MCF 10A (cell line): ENCODE results near the gene LRMDA. TPM values are rescaled to one million over a fixed set of nuclear protein-coding genes. Genes with fewer than 3 reads are reported as not detected.

Source experiments
- BruUV-seq: library from RNA; stranded (reverse); fragments of 400-500 nt; replicated peaks from 2 replicates; lab custom pipeline; 2021; lab: Mats Ljungman, UMichigan
- CTCF ChIA-PET: fragments of 300-600 bp; sonication (Branson Sonifier 250); formaldehyde crosslinking; extraction: SDS; loops from one replicate; lab custom pipeline; 2021; ENCODE audit warnings: antibody characterized with exemption, inconsistent platforms; lab: Yijun Ruan, JAX
- POLR2A ChIA-PET: fragments of 300-600, 350-650 bp; sonication (Branson Sonifier 250); formaldehyde crosslinking; extraction: SDS; loops from one replicate; lab custom pipeline; 2020; ENCODE audit warnings: antibody characterized with exemption, inconsistent platforms; lab: Yijun Ruan, JAX
- DNase-seq: peaks from one replicate; pipeline ENCODE4 v3.0.0-alpha.2; 2018; ENCODE audit not compliant: unreplicated experiment
- H3K27ac Mint-ChIP-seq: one replicate; pipeline ENCODE4 v1.8.0; 2022; ENCODE audit warnings: mild to moderate bottlenecking, low read depth, mixed read lengths; ENCODE audit not compliant: unreplicated experiment
- H3K27me3 Mint-ChIP-seq: one replicate; pipeline ENCODE4 v1.8.0; 2022; ENCODE audit warnings: mixed read lengths; ENCODE audit not compliant: insufficient read depth, unreplicated experiment
- H3K36me3 Mint-ChIP-seq: one replicate; pipeline ENCODE4 v1.8.0; 2022; ENCODE audit warnings: mild to moderate bottlenecking, moderate library complexity, mixed read lengths; ENCODE audit not compliant: insufficient read depth, unreplicated experiment
- H3K4me1 Mint-ChIP-seq: one replicate; pipeline ENCODE4 v1.8.0; 2022; ENCODE audit warnings: mixed read lengths; ENCODE audit not compliant: insufficient read depth, unreplicated experiment
- H3K4me3 Mint-ChIP-seq: one replicate; pipeline ENCODE4 v1.8.0; 2022; ENCODE audit warnings: mild to moderate bottlenecking, moderate library complexity, mixed read lengths; ENCODE audit not compliant: unreplicated experiment
- H3K9me3 Mint-ChIP-seq: one replicate; pipeline ENCODE4 v1.8.0; 2022; ENCODE audit warnings: mixed read lengths; ENCODE audit not compliant: unreplicated experiment
- intact Hi-C: fragments of 100-400 bp; cut with micrococcal nuclease; formaldehyde crosslinking; loops from 2 replicates; pipeline ENCODE4 v1.14.1; 2022
- total RNA-seq: library from RNA; stranded (reverse); gene quantifications from 2 replicates; pipeline ENCODE4 v1.2.3, GENCODE V29; 2022
- TF ChIP-seq, protein P1 (sequence below): fragments of 200-600 bp; IDR thresholded peaks from one replicate; pipeline ENCODE4 v1.8.0; 2022; ENCODE audit warnings: antibody characterized with exemption, mild to moderate bottlenecking; ENCODE audit not compliant: unreplicated experiment

Gene LRMDA
- total RNA-seq, 1 experiment from 2014 or later: not detected

DNA sequence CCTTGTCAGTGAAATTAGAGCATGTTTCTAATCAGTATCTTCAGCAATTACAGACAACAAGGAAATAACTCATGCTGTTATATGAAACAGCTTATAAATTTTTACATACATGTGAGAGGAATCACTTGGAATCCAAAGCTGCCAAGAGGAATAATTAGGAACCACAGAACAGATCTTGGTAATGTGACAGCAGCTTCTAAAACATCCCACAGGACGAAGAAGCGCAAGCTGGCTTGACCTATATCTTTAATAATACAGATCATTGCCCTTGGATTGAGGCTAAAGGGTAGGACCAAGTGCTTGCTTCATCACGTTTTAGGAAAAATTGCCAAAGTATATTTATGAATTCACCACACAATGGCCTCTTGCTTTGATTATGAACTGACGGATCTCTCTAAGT is 869.8 kb downstream of the LRMDA start:
- TF ChIP-seq, protein P1, sequence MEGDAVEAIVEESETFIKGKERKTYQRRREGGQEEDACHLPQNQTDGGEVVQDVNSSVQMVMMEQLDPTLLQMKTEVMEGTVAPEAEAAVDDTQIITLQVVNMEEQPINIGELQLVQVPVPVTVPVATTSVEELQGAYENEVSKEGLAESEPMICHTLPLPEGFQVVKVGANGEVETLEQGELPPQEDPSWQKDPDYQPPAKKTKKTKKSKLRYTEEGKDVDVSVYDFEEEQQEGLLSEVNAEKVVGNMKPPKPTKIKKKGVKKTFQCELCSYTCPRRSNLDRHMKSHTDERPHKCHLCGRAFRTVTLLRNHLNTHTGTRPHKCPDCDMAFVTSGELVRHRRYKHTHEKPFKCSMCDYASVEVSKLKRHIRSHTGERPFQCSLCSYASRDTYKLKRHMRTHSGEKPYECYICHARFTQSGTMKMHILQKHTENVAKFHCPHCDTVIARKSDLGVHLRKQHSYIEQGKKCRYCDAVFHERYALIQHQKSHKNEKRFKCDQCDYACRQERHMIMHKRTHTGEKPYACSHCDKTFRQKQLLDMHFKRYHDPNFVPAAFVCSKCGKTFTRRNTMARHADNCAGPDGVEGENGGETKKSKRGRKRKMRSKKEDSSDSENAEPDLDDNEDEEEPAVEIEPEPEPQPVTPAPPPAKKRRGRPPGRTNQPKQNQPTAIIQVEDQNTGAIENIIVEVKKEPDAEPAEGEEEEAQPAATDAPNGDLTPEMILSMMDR: no peak
- ChIA-PET CTCF (interaction anchor here (1.0 kb wide), 1 partner anchor 899 kb away, joined by 3 read pairs; no protein-coding TSS in a partner anchor), POLR2A (no interaction called here)
- Mint-ChIP-seq H3K36me3 (no peaks in the 10 kb centered on the region), H3K27ac (no peak overlapping the region), H3K4me3 (no peak overlapping the region), H3K9me3 (no peaks in the 10 kb centered on the region), H3K27me3 (no peaks in the 10 kb centered on the region), H3K4me1 (no peaks in the 10 kb centered on the region)
- intact Hi-C loops: loop anchor here (10.0 kb wide), 1 partner anchor 684 kb away; no protein-coding TSS in a partner anchor
- no TSS peak for BruUV-seq
- no peak for DNase-seq

DNA sequence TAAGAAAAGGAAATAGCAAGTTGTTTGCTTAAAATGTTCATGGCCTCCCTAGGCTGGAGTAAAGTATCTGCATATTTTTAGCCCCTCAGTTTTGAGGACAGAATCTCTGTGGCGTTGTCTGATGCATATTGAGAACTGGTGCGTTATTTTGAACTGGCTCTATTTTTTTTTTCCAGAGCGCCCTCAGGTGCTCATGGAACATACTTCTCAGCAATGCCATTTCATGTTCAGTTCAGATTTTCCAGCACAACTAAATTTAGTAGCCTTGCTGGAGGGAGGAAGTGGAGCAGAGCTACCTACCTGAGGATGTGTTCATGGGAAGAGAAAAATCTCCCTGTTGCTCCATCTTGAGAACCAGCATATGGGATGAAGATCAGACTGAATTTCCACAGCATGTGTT is 870.5 kb downstream of the LRMDA start:
- peak; percentile 3 for DNase-seq
- BruUV-seq: no TSS peak
- Mint-ChIP-seq H3K4me1 (no peaks in the 10 kb centered on the region), H3K9me3 (no peaks in the 10 kb centered on the region), H3K27me3 (no peaks in the 10 kb centered on the region), H3K4me3 (no peak overlapping the region), H3K36me3 (no peaks in the 10 kb centered on the region), H3K27ac (no peak overlapping the region)
- intact Hi-C loops: loop anchor here (2.0 to 10.0 kb wide), 2 partner anchors 265 to 683 kb away; no protein-coding TSS in a partner anchor
- POLR2A ChIA-PET: no interaction called here
- CTCF ChIA-PET: interaction anchor here (1.0 to 3.0 kb wide), 2 partner anchors 11 to 900 kb away, joined by 3 to 12 read pairs; no protein-coding TSS in a partner anchor
- TF ChIP-seq, protein P1: no peak

DNA sequence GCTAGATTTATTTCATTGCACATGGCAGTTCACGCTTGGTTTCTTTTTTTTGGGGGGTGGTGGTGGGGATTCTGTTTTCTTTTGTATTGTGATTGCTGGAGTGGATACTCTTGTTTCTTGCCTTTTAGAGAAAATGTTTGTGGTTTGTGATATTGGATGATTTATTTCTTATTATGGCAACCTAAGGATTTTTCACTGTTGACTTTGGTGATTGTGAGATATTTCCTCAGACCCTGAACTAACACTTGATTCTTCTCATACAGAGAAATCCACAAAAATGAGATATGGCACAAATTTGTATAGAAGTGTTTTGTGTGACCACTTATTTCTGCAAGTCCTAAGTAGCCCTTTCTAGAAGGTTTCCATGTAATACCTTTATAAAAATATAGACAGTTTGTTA is 871.1 kb downstream of the LRMDA start:
- TF ChIP-seq, protein P1: no peak
- ChIA-PET CTCF (interaction anchor here (0.5 to 3.0 kb wide), 6 partner anchors 10 to 809 kb away, joined by 3 to 12 read pairs (median 3); no protein-coding TSS in a partner anchor), POLR2A (interaction anchor here (1.0 kb wide), 1 partner anchor 14 kb away, joined by 4 read pairs; no protein-coding TSS in a partner anchor)
- intact Hi-C loops: loop anchor here (2.0 to 10.0 kb wide), 2 partner anchors 266 to 682 kb away; no protein-coding TSS in a partner anchor
- H3K4me3 Mint-ChIP-seq: no peak overlapping the region
- H3K4me1 Mint-ChIP-seq: no peaks in the 10 kb centered on the region
- no peak for DNase-seq
- no TSS peak for BruUV-seq
- H3K27me3 Mint-ChIP-seq: no peaks in the 10 kb centered on the region
- no peaks in the 10 kb centered on the region for H3K9me3 Mint-ChIP-seq
- H3K36me3 Mint-ChIP-seq: no peaks in the 10 kb centered on the region
- no peak overlapping the region for H3K27ac Mint-ChIP-seq

DNA sequence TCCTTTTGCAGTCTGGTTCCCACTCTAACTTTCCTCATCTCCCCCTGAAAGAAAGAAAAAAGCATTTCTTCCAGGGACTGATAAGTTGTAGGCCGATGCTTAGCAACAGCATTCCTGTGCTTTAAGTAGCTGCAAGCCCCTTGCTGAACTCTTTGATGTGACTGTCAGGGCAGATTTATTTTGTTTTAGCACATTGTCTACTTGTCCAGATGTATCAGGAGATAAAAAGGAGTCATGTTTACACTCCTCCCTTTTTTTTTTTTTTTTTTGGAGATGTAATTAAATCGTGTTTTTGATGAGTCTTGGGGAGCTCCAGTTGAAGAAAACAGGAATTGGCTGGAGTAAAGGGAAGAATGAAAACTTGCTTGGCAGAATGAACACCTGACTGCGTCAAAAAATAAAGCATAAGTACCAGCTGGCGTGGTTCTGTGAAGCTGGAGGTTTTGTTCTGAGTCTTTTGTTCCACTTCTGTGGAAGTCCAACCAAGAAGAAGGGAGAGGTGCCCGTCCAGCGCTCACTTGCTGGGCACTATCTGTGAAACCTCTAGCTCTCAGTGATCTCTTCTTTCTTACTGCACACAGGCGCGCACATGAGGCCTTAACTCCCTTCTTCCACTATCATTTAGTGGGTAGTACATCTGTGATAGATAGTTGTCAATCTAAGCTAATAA is 871.7 kb downstream of the LRMDA start:
- Mint-ChIP-seq H3K27ac (no peak overlapping the region), H3K27me3 (no peaks in the 10 kb centered on the region), H3K36me3 (no peaks in the 10 kb centered on the region), H3K4me1 (no peaks in the 10 kb centered on the region), H3K4me3 (no peak overlapping the region), H3K9me3 (no peaks in the 10 kb centered on the region)
- no peak for DNase-seq
- POLR2A ChIA-PET: interaction anchor here (0.6 to 1.0 kb wide), 2 partner anchors 15 to 784 kb away, joined by 3 to 4 read pairs; no protein-coding TSS in a partner anchor
- intact Hi-C loops: loop anchor here (1.0 to 10.0 kb wide), 4 partner anchors 200 to 903 kb away; no protein-coding TSS in a partner anchor
- TF ChIP-seq, protein P1: no peak
- no TSS peak for BruUV-seq
- CTCF ChIA-PET: interaction anchor here (0.5 to 3.0 kb wide), 18 partner anchors 8 to 906 kb away, joined by 3 to 12 read pairs (median 3); no protein-coding TSS in a partner anchor
